DND-41 (cell line): ENCODE data around the gene SMPD3.

Source experiments
- EZH2 ChIP-seq: IDR thresholded peaks from 3 replicates; pipeline ENCODE4 v1.6.1; 2012; ENCODE audit warnings: borderline replicate concordance, low read depth, mild to moderate bottlenecking, moderate library complexity, low read length, inconsistent platforms; ENCODE audit not compliant: severe bottlenecking
- TF ChIP-seq, protein P1 (sequence below): IDR thresholded peaks from 2 replicates; pipeline ENCODE4 v1.5.1; 2012; ENCODE audit warnings: borderline replicate concordance, low read length, moderate library complexity, mild to moderate bottlenecking; ENCODE audit not compliant: poor library complexity, severe bottlenecking; ENCODE audit errors: extremely low read depth

DNA sequence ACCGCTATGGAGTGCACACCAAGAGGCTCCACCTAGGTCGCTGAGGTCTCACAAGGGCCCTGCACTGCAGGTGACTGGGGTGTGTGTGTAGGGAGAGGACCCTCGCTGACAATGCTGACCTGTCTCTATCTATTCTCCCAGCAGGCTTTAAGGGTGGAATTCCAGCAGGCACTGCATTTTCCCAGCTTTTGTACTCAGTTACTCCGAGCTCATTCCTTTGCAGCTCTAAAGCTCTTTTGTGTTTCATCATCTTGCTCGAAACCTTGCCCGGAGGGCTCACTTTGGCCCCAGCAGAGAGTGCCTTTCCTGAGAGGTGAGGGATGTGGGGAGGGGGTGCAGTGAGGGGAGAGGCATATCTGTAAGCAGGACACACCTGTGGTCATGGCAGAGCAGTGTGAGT, 39.3 kb downstream of the SMPD3 start:
- TF ChIP-seq, protein P1, sequence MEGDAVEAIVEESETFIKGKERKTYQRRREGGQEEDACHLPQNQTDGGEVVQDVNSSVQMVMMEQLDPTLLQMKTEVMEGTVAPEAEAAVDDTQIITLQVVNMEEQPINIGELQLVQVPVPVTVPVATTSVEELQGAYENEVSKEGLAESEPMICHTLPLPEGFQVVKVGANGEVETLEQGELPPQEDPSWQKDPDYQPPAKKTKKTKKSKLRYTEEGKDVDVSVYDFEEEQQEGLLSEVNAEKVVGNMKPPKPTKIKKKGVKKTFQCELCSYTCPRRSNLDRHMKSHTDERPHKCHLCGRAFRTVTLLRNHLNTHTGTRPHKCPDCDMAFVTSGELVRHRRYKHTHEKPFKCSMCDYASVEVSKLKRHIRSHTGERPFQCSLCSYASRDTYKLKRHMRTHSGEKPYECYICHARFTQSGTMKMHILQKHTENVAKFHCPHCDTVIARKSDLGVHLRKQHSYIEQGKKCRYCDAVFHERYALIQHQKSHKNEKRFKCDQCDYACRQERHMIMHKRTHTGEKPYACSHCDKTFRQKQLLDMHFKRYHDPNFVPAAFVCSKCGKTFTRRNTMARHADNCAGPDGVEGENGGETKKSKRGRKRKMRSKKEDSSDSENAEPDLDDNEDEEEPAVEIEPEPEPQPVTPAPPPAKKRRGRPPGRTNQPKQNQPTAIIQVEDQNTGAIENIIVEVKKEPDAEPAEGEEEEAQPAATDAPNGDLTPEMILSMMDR, result no peak
- no peak for TF ChIP-seq EZH2
